CD14-positive monocyte (primary cell): ENCODE measurements around the gene IQSEC3. TPM values are rescaled to one million over a fixed set of nuclear protein-coding genes. Genes with fewer than 3 reads are reported as not detected.

Experiments
- DNase-seq, 3 donors: peaks; one replicate each; pipeline ENCODE4 v3.0.0-alpha.2; 2011 to 2022
- H2AFZ ChIP-seq: 2 replicates; pipeline ENCODE4 v1.6.0; 2012; ENCODE audit warnings: mild to moderate bottlenecking, low read depth, low read length, inconsistent platforms; ENCODE audit not compliant: insufficient read depth, poor library complexity, severe bottlenecking
- H3K27ac ChIP-seq, 2 donors: 1 replicate in 1 of 2; 2 replicates in 1 of 2; pipeline ENCODE4 v1.5.1; 2012 to 2013; ENCODE audit warnings: low read length in 2 of 2, control low read depth in 1 of 2, inconsistent platforms in 1 of 2, low read depth in 1 of 2, mild to moderate bottlenecking in 1 of 2
- H3K27me3 ChIP-seq, 2 donors: one replicate each; pipeline versions ENCODE4 v1.6.0 to v1.6.1; 2011 to 2013; ENCODE audit warnings: low read length in 2 of 2; ENCODE audit not compliant: control insufficient read depth in 2 of 2, insufficient read depth in 2 of 2
- H3K36me3 ChIP-seq, 2 donors: replicated peaks in 1 of 2; 1 replicate in 1 of 2; 2 replicates in 1 of 2; pipeline versions ENCODE4 v1.5.1 to v1.6.1; 2012 to 2013; ENCODE audit warnings: low read length in 2 of 2, control low read depth in 1 of 2, inconsistent platforms in 1 of 2, mild to moderate bottlenecking in 1 of 2; ENCODE audit not compliant: insufficient read depth in 2 of 2, control insufficient read depth in 1 of 2
- H3K4me1 ChIP-seq, 2 donors: 1 replicate in 1 of 2; 2 replicates in 1 of 2; pipeline versions ENCODE4 v1.5.1 to v1.6.1; 2012 to 2013; ENCODE audit warnings: low read length in 2 of 2, control low read depth in 1 of 2, inconsistent platforms in 1 of 2, mild to moderate bottlenecking in 1 of 2, moderate library complexity in 1 of 2; ENCODE audit not compliant: insufficient read depth in 2 of 2, control insufficient read depth in 1 of 2
- H3K4me2 ChIP-seq: replicated peaks from 2 replicates; pipeline ENCODE3; 2012; ENCODE audit warnings: low read length, moderate library complexity, mild to moderate bottlenecking; ENCODE audit not compliant: poor library complexity, severe bottlenecking; ENCODE audit errors: extremely low read depth
- H3K4me3 ChIP-seq, 3 experiments: fragments of 200-600 bp in 1 of 3; sonication (generic) in 1 of 3; replicated peaks in 1 of 3; 1 replicate in 2 of 3; 2 replicates in 1 of 3; pipeline ENCODE4 v1.5.1; 2011 to 2013; ENCODE audit warnings: low read length in 3 of 3, mild to moderate bottlenecking in 3 of 3, control low read depth in 2 of 3, low read depth in 2 of 3, inconsistent platforms in 1 of 3, moderate library complexity in 1 of 3
- H3K79me2 ChIP-seq: 2 replicates; pipeline ENCODE4 v1.6.0; 2012; ENCODE audit warnings: mild to moderate bottlenecking, control low read depth, inconsistent platforms, low read length, moderate library complexity; ENCODE audit not compliant: insufficient read depth
- H3K9ac ChIP-seq: 2 replicates; pipeline ENCODE4 v1.6.0; 2017; ENCODE audit warnings: low read length, mild to moderate bottlenecking; ENCODE audit not compliant: insufficient read depth, poor library complexity, severe bottlenecking
- H3K9me3 ChIP-seq, 2 donors: replicated peaks in 1 of 2; 1 replicate in 1 of 2; 2 replicates in 1 of 2; pipeline versions ENCODE4 v1.5.1 to v1.6.1; 2012 to 2013; ENCODE audit warnings: low read length in 2 of 2, control low read depth in 1 of 2; ENCODE audit not compliant: control insufficient read depth in 1 of 2, insufficient read depth in 1 of 2
- H4K20me1 ChIP-seq: 2 replicates; pipeline ENCODE4 v1.6.0; 2012; ENCODE audit warnings: mild to moderate bottlenecking, low read length, control low read depth, moderate library complexity; ENCODE audit not compliant: insufficient read depth
- H3K27ac Mint-ChIP-seq, 7 donors: one replicate each; pipeline ENCODE4 v1.8.0; 2020; ENCODE audit warnings: mild to moderate bottlenecking in 7 of 7, mixed read lengths in 7 of 7, moderate library complexity in 6 of 7, inconsistent platforms in 2 of 7
- H3K27me3 Mint-ChIP-seq, 3 donors: one replicate each; pipeline ENCODE4 v1.8.0; 2021 to 2022; ENCODE audit warnings: low read depth in 3 of 3, mild to moderate bottlenecking in 3 of 3, mixed read lengths in 3 of 3, moderate library complexity in 3 of 3, inconsistent platforms in 1 of 3
- H3K36me3 Mint-ChIP-seq, 2 donors: one replicate each; pipeline ENCODE4 v1.8.0; 2020; ENCODE audit warnings: mixed read lengths in 2 of 2, inconsistent platforms in 1 of 2, mild to moderate bottlenecking in 1 of 2
- H3K4me1 Mint-ChIP-seq: one replicate; pipeline ENCODE4 v1.8.0; 2020; ENCODE audit warnings: mild to moderate bottlenecking, mixed read lengths
- H3K4me3 Mint-ChIP-seq, 2 donors: one replicate each; pipeline ENCODE4 v1.8.0; 2020; ENCODE audit warnings: mild to moderate bottlenecking in 2 of 2, mixed read lengths in 2 of 2, moderate library complexity in 1 of 2
- H3K9me3 Mint-ChIP-seq, 7 donors: one replicate each; pipeline ENCODE4 v1.8.0; 2020 to 2022; ENCODE audit warnings: mixed read lengths in 7 of 7, mild to moderate bottlenecking in 6 of 7, moderate library complexity in 6 of 7, inconsistent platforms in 2 of 7
- WGBS: methylation state at CpG from one replicate; pipeline ENCODE4 v1.1.5; 2013; ENCODE audit warnings: missing lambda C conversion rate; ENCODE audit not compliant: insufficient coverage; 5-methylcytosine and 5-hydroxymethylcytosine counted together
- intact Hi-C, 2 donors: fragments of 100-400 bp; cut with micrococcal nuclease; formaldehyde crosslinking; loops; one replicate each; pipeline versions ENCODE4 v1.15.0 to v1.15.1; 2023
- polyA plus RNA-seq, 3 donors: library from polyadenylated mRNA; depleted of rRNA in 1 of 3; unstranded in 2 of 3; stranded (reverse) in 1 of 3; fragments of 300-500 nt in 2 of 3; fragments of >200 nt in 1 of 3; fragmentation: Illumina TruSeq in 2 of 3; gene quantifications; 1 replicate in 2 of 3; 2 replicates in 1 of 3; pipeline ENCODE4 v1.2.3, GENCODE V29; 2012 to 2021
- TF ChIP-seq, protein P1 (sequence below): fragments of 200-600 bp; IDR thresholded peaks from one replicate; pipeline ENCODE4 v1.8.0; 2022; ENCODE audit warnings: antibody characterized with exemption, mild to moderate bottlenecking

IQSEC3 gene
- polyA plus RNA-seq, 3 donors, result not detected

DNA sequence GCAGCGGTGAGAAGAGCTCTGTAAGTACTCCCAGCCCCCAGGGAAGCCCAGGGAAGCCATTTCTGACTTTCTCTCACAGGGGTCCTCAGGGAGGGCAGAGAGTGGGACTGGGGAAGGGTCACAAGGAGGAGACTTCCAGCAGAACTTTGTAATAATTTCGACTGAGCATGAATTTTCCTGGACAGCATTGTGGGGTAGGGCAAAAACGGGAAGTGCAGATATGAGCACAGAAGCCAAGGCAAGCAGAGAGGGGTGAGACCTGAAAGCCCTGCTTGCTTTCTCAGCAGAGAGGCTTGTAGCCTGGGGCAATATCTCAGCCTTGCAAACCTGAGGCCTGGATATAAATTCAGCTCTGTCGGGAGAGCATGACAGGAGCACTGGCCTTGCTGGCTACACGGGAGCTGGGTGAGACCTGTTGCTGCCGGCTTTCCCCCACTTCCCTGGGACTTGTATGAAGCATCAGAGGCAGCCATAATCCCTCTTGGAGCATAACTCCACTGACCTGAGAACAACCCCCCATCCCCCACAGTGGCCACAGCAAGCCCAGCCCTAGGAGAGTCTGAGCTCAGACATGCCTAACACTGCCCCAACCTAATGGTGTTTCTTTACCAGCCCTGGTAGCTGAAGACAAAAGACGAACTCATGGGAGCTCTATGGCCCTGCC lies 9.8 kb upstream of the IQSEC3 start:
- DNase-seq, result no peak
- Histone ChIP-seq H3K27ac (no peak overlapping the region), H3K9me3 (no peaks in the 10 kb centered on the region), H3K4me2 (no peak overlapping the region), H3K4me1 (no peaks in the 10 kb centered on the region), H3K4me3 (no peak overlapping the region), H4K20me1 (no peaks in the 10 kb centered on the region), H2AFZ (no peak overlapping the region), H3K27me3 (peaks cover 7 to 33% of the 10 kb centered on the region in 2 donors), H3K36me3 (no peaks in the 10 kb centered on the region), H3K79me2 (no peaks in the 10 kb centered on the region), H3K9ac (no peak overlapping the region)
- 66% methylated on average over 7 of the region's 7 CpGs for WGBS
- Mint-ChIP-seq H3K9me3 (peaks cover 2 to 23% (median 5%) of the 10 kb centered on the region in 7 donors), H3K4me1 (no peaks in the 10 kb centered on the region), H3K27ac (no peak overlapping the region), H3K27me3 (peaks cover 15 to 59% (median 44%) of the 10 kb centered on the region in 3 donors), H3K4me3 (peak overlapping the region in 1 of 2 donors; percentile 43), H3K36me3 (no peaks in the 10 kb centered on the region)
- TF ChIP-seq, protein P1, sequence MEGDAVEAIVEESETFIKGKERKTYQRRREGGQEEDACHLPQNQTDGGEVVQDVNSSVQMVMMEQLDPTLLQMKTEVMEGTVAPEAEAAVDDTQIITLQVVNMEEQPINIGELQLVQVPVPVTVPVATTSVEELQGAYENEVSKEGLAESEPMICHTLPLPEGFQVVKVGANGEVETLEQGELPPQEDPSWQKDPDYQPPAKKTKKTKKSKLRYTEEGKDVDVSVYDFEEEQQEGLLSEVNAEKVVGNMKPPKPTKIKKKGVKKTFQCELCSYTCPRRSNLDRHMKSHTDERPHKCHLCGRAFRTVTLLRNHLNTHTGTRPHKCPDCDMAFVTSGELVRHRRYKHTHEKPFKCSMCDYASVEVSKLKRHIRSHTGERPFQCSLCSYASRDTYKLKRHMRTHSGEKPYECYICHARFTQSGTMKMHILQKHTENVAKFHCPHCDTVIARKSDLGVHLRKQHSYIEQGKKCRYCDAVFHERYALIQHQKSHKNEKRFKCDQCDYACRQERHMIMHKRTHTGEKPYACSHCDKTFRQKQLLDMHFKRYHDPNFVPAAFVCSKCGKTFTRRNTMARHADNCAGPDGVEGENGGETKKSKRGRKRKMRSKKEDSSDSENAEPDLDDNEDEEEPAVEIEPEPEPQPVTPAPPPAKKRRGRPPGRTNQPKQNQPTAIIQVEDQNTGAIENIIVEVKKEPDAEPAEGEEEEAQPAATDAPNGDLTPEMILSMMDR, result no peak
- intact Hi-C loops, result no loop called here

DNA sequence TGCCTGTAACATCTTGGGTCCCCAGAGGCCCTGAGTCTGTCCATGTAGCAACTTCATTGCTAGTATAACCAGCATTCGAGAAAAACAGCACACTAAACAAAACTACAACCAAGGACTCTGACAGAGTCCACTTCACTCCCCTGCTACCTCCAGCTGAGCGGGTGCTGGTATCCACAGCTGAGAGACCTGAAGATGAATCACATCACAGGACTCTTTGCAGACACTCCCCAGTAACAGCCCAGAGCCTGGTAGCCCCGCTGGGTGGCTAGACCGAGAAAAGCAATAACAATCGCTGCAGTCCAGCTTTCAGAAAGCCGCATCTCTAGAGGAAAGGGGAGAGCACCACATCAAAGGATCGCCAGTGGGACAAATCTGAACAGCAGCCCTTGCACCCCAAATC lies 9.0 kb upstream of the IQSEC3 start:
- peaks cover 2 to 24% (median 5%) of the 10 kb centered on the region in 7 donors for H3K9me3 Mint-ChIP-seq
- no peak overlapping the region for H3K27ac Mint-ChIP-seq
- TF ChIP-seq, protein P1, result no peak
- Histone ChIP-seq H3K36me3 (no peaks in the 10 kb centered on the region), H3K4me3 (no peak overlapping the region), H3K79me2 (no peaks in the 10 kb centered on the region), H2AFZ (no peak overlapping the region), H4K20me1 (no peaks in the 10 kb centered on the region), H3K27me3 (peaks cover 7 to 33% of the 10 kb centered on the region in 2 donors), H3K27ac (no peak overlapping the region), H3K4me1 (no peaks in the 10 kb centered on the region), H3K9me3 (no peaks in the 10 kb centered on the region), H3K9ac (no peak overlapping the region), H3K4me2 (no peak overlapping the region)
- H3K4me3 Mint-ChIP-seq, result peak overlapping the region in 1 of 2 donors; percentile 7
- no peak for DNase-seq
- peaks cover 17 to 57% (median 41%) of the 10 kb centered on the region in 3 donors for H3K27me3 Mint-ChIP-seq
- no peaks in the 10 kb centered on the region for H3K36me3 Mint-ChIP-seq
- intact Hi-C loops, result no loop called here
- 80% methylated on average over 6 of the region's 7 CpGs for WGBS
- H3K4me1 Mint-ChIP-seq, result no peaks in the 10 kb centered on the region
